HG03139 (cell line): Measurements from ENCODE around the gene CASZ1.

ENCODE experiments used
- ATAC-seq: cut with Tn5 transposase; IDR thresholded peaks from one replicate; pipeline ENCODE4 v1.9.1; 2021; ENCODE audit not compliant: unreplicated experiment

The CASZ1 gene

GRCh38 chr1:10733474-10734366, 62.7 kb downstream of the CASZ1 start:
- no peak for ATAC-seq

GRCh38 chr1:10730985-10731384, 65.5 kb downstream of the CASZ1 start:
- no peak for ATAC-seq

- no peak for ATAC-seq
Observed at GRCh38 chr1:10728595-10729410, 67.6 kb downstream of the CASZ1 start.

- ATAC-seq = no peak
Observed at GRCh38 chr1:10727751-10728232, 68.7 kb downstream of the CASZ1 start.

- no peak for ATAC-seq
Observed at GRCh38 chr1:10726355-10726754, 70.1 kb downstream of the CASZ1 start.

GRCh38 chr1:10724948-10725847, 71.2 kb downstream of the CASZ1 start:
- no peak for ATAC-seq

GRCh38 chr1:10724511-10724910, 71.9 kb downstream of the CASZ1 start:
- ATAC-seq = no peak

GRCh38 chr1:10724052-10724494, 72.4 kb downstream of the CASZ1 start:
- ATAC-seq = no peak

- ATAC-seq = no peak
Observed at GRCh38 chr1:10723317-10723716, 73.1 kb downstream of the CASZ1 start.

GRCh38 chr1:10722803-10723202, 73.6 kb downstream of the CASZ1 start:
- no peak for ATAC-seq

- no peak for ATAC-seq
Observed at GRCh38 chr1:10721381-10722321, 74.8 kb downstream of the CASZ1 start.

- no peak for ATAC-seq
Observed at GRCh38 chr1:10720635-10721034, 75.8 kb downstream of the CASZ1 start.

- no peak for ATAC-seq
Observed at GRCh38 chr1:10718083-10718415, 78.4 kb downstream of the CASZ1 start.

- ATAC-seq = no peak
Observed at GRCh38 chr1:10717296-10718082, 79.0 kb downstream of the CASZ1 start.

- no peak for ATAC-seq
Observed at GRCh38 chr1:10716840-10717239, 79.6 kb downstream of the CASZ1 start.

- no peak for ATAC-seq
Observed at GRCh38 chr1:10714337-10715114, 81.9 kb downstream of the CASZ1 start.

GRCh38 chr1:10713614-10714013, 82.8 kb downstream of the CASZ1 start:
- no peak for ATAC-seq
